ENCODE results near the gene ENO2.

The ENO2 gene

DNA sequence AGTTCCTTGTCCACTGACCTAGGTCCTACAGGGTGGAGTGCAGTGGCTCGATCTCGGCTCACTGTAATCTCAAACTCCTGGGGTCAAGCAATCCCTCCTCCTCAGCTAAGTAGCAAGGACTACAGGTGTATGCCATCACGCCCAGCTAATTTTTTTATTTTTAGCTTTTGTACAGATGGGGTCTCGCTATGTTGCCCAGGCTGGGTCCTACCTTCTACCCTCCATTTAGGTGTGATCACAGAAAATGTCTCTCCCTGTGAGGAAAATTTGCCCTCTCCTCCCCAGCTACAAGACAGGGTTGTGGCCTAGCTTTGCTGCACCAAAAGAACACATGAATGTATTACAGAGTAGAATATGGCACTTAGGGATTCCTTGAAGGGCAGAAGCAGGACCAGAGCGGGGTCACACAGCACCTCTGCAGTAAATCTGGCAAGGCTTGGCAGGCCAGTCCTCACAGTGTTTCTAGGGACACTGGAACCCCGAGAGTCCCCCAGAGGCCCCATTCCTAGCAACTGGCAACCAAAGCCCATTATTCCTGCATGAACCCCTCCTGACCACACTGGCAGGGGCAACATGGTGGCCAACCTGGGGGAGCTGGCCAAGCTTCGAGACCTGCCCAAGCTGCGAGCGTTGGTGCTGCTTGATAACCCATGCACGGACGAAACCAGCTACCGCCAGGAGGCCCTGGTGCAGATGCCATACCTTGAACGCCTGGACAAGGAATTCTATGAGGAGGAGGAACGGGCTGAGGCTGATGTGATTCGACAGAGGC, 2.0 kb upstream of the ENO2 start:
- DNase-seq: no peak

DNA sequence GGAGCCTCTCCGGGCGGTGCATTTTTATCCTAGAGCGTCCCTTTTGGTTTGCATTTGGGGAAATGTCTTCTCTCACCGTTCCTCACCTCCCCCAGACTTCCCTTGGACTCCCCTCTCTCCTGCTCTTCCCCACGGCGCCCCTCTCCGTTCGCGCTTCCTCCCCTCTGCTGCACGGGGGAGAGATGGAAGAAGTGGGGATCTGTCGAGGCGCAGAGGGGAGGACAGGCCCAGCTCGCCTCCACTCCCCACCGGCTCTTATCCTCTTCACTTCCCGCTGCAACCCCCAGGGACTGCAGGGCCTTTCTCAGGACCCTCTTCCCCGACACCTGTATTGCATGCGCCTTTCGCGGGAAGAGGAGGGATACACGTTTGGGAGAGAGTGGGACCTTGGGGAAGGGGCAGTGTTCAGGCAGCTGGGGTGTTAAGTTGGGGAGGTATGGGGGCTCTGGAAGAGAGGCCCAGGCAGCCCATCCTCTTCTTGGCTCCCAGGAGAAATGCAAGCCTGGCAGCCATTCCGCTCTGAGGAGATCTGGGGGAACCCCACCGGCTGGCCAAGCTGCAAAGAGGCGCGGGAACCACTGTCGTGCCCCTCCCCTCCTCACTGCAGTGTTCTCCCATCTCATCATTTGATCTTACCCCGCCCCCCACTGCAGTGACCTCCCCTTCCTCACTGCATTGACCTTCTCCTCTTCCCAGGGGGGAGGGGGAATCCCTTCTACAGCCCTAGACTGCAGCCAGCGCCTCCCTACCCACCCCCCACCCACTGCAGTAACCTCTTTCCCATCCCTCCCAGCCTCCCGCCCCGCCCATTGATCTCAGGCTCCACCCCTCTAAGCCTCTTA, 788 bp downstream of the ENO2 start:
- peak in 7 of 51 donors; percentile 10 to 45 (median 20) for DNase-seq

DNA sequence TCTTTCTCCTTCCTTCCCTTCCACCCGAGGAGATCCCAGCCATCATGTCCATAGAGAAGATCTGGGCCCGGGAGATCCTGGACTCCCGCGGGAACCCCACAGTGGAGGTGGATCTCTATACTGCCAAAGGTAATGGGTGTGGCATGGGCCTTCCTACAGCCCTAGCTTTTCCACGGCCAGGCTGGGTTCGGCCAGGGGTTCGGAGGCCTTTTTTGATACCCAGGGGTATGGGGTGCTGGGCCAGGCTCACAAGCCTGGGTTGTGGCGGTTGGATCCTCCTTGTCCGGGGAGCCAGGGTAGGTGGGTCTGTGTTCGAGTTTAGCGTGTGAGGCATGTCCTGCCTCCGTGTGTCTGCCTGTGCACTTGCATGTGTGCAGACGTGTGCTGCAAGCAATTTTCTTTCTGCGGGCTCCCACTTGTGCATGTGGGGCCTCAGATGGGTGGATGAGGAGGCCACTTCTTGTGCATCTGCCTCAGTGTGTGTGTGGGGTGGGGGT, 1.5 kb downstream of the ENO2 start:
- no peak for DNase-seq

DNA sequence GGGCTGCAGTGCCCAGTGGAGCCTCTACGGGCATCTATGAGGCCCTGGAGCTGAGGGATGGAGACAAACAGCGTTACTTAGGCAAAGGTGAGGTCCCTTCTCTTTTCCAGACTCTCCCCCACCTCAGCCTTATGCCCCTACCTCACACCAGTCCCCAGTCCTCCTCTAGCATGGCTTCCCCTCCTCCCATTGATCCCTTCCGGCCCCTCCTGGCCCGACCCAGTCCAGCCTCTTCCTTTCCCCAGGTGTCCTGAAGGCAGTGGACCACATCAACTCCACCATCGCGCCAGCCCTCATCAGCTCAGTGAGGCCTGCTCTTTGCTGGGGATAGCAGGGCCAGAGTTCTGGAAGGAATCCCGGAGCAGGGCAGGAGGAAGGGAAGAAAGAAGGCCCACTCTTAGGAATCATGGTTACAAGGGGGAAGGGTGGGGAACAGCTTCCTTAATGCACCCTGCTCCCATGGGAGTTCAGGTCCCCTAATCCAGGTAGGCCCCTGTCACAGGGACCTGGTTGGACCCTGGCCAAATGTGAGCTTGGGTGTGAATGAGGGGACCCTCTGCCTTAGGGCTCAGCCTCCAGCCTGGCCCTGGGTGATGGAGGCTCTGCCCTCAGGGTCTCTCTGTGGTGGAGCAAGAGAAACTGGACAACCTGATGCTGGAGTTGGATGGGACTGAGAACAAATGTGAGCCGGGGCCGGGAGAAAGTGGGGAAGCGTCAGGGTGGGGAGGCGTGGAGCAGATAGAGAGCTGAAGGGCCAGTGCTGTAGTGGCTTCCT, 2.2 kb downstream of the ENO2 start:
- no peak for DNase-seq

DNA sequence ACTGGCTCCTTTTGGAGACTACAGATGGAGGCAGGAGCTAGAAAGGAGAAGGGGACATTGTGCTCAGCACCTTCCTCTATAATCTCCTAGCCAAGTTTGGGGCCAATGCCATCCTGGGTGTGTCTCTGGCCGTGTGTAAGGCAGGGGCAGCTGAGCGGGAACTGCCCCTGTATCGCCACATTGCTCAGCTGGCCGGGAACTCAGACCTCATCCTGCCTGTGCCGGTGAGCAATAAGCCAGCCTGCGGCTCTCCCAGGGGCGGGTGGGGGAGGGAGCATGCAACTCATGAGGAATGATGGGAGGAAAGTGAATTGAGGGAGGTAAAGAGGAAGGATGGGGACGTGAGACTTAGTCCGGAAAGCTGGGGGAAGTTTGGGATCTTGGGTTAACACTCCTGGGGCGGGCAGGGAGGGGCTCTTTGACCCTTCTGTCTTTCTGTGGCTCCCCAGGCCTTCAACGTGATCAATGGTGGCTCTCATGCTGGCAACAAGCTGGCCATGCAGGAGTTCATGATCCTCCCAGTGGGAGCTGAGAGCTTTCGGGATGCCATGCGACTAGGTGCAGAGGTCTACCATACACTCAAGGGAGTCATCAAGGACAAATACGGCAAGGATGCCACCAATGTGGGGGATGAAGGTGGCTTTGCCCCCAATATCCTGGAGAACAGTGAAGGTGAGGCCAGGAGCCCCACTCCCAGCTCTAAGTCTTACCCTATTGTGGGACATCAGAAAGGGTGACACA, 3.3 kb downstream of the ENO2 start:
- DNase-seq: no peak

DNA sequence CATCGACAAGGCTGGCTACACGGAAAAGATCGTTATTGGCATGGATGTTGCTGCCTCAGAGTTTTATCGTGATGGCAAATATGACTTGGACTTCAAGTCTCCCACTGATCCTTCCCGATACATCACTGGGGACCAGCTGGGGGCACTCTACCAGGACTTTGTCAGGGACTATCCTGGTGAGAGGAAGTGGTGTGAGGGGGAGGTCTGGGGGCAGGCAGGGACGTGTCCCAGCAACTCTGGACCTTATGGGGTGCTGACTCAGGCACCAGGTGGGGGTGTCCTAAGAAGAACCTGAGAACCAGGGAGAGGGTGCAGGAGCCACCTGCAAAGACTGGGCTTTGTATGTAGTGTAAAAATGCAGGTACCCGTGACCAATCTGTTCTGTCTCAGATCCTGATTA, 5.2 kb downstream of the ENO2 start:
- no peak for DNase-seq

DNA sequence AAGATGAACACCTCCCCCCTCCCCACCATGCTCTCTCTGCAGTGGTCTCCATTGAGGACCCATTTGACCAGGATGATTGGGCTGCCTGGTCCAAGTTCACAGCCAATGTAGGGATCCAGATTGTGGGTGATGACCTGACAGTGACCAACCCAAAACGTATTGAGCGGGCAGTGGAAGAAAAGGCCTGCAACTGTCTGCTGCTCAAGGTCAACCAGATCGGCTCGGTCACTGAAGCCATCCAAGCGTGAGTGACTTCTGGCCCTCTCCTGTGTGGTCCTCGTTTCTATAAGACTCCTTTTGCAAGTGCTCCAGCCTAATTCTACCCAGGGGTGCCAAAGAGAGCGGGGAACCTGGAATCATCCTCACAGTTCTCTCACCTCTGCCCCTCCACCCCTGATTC, 7.2 kb downstream of the ENO2 start:
- DNase-seq: no peak

DNA sequence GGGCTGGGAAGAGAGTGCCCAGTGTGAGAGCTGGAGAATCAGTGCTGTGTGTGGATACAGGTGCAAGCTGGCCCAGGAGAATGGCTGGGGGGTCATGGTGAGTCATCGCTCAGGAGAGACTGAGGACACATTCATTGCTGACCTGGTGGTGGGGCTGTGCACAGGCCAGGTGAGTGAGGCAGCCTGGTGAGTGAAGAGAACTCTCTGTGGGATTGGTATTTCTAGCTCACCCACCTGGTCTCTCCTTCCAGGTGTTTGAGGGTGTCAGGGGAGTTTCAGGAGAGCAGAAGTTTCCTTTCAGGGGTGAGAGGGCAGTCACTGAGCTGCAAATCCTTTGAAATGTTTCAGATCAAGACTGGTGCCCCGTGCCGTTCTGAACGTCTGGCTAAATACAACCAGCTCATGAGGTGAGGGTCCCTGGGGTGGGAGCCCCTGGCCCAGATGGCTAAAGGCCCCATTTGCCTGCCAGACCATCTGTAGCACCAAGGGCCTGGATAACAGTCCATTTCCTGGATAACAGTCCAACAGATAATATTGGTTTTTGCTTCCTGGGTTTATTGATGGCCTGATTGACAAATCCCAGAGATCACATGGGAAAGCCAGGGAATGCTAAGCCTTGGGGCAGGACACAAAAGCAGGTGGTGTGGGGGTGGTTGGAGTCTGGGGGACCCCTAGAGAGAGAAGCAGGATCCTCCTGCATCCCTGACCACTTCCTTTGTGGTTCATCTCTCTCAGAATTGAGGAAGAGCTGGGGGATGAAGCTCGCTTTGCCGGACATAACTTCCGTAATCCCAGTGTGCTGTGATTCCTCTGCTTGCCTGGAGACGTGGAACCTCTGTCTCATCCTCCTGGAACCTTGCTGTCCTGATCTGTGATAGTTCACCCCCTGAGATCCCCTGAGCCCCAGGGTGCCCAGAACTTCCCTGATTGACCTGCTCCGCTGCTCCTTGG, 7.9 kb downstream of the ENO2 start:
- DNase-seq: no peak

DNA sequence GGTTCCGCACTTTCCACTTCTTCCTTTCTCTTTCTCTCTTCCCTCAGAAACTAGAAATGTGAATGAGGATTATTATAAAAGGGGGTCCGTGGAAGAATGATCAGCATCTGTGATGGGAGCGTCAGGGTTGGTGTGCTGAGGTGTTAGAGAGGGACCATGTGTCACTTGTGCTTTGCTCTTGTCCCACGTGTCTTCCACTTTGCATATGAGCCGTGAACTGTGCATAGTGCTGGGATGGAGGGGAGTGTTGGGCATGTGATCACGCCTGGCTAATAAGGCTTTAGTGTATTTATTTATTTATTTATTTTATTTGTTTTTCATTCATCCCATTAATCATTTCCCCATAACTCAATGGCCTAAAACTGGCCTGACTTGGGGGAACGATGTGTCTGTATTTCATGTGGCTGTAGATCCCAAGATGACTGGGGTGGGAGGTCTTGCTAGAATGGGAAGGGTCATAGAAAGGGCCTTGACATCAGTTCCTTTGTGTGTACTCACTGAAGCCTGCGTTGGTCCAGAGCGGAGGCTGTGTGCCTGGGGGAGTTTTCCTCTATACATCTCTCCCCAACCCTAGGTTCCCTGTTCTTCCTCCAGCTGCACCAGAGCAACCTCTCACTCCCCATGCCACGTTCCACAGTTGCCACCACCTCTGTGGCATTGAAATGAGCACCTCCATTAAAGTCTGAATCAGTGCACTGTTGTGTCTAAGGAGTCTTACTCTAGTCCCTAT, 8.8 kb downstream of the ENO2 start:
- DNase-seq: no peak

DNA sequence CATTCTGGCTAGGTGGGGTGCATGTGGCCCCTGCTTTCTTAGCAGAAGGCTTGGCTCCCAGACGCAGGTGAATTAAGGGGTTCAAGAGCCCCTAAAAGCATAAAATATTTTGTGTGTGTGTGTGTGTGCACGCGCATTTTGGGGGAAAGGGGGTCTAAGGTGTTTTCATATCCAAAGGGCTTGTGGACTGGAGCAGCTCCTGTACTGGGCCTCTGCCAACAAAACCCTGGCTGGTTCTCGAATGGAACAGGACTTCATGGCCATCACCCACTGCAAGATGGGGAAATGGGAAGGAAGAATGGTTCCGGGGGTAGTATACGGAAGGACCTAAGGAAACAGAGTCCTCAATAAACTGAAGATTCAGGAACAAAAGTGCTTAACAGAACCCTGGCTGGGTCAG, 9.5 kb downstream of the ENO2 start:
- DNase-seq: peak in 1 of 51 donors; percentile 46

DNA sequence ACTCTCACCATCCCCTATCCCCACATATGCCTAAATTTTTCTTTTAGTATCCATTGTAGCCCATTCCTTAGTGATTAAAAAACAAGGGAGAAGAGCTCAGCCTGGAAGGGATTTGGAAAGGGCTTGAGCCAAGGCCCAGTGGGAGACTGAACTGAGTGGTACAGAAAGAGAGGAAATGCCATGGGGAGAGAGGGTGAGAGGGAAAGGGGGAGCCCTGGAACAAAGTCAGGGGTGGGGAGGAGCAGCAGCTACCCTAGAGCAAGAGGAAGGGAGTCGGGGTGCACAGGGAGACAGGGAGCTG, 10.8 kb downstream of the ENO2 start:
- DNase-seq: peak in 1 of 51 donors; percentile 62

DNA sequence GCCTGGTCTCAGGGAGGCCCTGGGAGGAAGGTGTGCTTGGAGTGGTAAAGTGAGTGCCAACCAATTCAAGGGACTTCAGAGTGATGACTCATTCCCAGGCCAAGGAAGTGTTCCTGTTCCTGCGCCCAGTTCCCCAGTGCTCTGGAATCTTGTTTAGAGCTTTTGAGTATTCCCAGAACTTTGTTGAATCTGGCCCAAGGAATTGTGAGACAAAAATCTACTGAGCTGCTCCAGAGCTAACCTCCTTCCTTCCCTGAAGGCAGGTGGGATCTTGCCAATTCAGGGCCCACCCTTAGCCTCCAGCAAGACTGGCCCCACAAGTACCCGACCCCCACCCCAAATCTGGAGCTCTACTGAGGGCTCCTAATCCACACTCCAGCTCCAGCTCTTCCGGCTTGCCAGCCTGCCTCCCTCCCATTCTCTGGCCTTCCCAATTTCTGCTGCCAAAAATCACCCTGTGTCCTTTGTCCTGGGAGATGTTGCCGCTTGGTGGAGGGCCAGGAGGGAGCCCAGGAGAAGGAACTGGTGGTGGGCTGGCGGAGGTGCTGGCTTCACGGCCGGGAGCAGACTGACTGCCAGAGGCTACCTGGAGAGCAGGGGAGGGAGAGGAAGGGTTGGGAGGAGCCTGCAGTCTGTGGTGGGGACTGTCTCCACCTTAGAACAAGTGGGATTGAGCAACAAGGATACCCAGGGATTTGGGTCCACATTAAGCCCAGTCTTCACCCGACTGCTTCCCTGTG, 11.3 kb downstream of the ENO2 start:
- peak in 42 of 51 donors; percentile 26 to 84 (median 62) for DNase-seq

DNA sequence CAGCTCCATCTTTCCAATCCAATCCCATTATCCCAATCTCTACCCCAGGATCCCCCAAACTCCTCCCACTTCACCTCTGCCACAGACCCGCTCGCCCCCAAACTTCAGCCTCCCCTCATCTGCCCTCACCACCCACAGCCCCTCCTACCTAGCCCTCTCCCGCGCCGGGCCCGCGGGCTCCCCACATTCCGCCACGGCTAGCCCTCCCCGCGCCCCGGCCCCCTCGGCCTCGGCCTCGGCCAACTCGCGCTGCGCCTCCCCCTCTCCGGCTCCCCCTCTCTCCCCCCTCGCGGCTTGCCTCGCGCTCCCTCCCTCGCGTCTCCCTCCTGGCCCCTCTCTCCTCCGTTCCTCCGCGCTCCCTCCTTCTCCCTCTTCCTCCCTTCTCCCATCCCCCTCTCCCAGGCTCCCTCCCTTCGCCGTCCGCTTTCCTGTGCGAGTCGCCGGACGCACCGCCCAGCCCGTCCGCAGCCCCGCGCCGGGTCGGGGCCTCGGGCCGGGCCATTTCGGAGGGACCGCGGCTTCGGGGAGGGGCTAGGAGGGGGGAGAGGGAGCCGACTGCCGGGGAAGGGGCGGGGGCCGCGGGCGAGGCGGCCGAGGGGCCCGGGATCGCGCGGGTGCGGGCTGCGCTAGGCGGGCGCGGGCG, 13.1 kb downstream of the ENO2 start, which contains the start of gene ATN1:
Gene ATN1, plus strand, starts transcription at position 581 of the 643 bp plus-strand sequence. CDS start 6,043 bp downstream, outside the sequence.
- peak in 48 of 51 donors; percentile 43 to 90 (median 76) for DNase-seq

DNA sequence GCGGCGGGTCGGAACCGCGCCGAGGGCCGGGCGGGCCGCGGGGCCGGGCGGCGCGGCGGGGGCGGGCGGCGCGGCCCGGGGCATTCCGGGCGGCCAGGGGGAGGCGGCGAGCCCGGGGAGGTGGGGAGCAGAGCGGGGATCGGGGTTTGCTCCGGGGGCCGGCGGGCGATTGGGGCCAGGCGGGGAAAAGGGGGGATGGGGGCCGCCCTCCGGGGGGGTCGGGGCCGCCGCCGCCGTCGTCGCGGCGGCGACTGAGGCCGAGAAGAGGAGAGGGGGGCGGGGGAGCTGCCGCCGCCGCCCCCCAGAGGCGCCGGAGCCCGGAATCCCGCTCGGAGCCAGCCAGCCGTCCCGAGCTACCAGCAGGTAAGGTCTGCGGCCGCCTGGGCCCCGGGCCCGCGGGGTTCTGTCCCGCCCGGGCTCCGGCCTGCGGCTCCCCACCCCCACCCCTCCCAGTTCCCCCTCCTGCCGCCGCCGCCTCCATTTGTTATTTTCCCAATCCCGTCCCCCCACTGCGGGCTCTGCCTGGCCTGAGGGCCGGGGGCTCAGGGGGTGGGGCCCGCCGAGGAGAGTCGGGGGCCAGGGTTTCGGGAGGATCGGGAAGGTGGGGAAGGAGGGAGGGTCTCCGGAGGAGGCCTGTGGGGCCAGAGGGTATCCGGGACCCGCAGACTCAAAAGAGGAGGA, 13.8 kb downstream of the ENO2 start:
- peak in 15 of 51 donors; percentile 24 to 78 (median 41) for DNase-seq

DNA sequence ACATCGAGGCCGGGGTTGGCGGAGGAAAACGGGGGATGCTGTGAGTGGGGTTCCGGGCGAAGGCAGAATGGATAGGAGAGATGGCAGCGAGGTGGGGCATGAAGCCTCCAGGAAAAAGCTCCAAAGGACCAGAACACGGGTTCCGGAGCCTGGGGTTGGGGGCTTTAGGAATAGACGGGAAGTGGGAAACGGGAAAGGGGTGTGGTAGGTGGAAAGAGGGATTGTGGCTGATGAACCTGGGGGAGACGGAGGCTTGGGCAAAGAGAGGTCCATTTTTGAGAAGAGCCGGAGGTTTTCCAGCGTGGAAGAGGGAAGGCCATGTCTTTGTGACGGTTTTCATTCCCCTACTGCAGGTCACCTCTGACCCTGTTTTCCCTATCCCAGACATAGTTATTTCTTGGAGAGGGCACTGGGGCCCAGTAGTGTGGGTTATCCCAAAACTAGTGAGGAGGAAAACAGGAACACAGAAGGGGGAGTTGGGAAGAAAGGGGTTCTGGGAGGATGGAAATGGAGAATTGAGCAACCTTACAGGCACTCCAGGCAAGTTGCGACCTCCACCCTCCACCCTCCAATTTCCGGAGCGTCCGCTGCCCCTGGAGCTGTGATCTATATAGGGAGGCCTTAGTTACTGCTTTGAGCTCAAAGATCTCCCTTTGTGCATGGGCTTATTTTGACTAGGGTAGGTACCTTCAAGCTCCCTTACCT, 14.5 kb downstream of the ENO2 start:
- DNase-seq: peak in 3 of 51 donors; percentile 37 to 59 (median 41)

All from hypothalamus (tissue), 51 donors.